Hematopoietic multipotent progenitor cell treated with erythropoietin and hydrocortisone succinate and interleukin-3 and kit ligand, for 15 days (in vitro differentiated cells): ENCODE results near the gene MTR.
"Not testable (repeated sequence)": the region's sequence is repeated elsewhere in the genome, so short reads cannot be mapped to it uniquely, and the experiment has no call there.

Experiments
- DNase-seq: peaks from one replicate; pipeline ENCODE4 v3.0.0-alpha.2; 2015; ENCODE audit warnings: low spot score

The MTR gene

DNA sequence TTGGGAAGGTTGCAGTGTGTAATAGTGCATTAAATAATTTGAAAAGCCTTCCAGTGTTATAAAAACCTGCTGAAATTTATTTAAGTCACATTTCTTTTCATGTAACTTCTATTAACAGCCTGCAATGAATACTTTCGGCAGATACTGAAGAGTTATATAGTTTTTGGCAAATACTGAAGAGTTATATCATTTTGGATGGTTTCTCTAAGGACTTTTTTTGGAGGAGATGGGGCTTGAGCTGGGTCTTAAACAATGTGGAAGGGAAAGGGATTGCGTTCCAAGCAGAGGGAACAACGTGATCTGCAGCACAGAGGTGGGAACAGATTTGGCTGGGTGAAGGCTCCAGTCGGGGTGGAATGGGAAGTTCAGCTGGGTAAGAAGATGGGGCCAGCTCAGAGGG lies 39.8 kb downstream of the MTR start:
- DNase-seq = no peak

- DNase-seq = no peak
Observed at GRCh38 chr1:236835491-236835890, 40.4 kb downstream of the MTR start.

DNA sequence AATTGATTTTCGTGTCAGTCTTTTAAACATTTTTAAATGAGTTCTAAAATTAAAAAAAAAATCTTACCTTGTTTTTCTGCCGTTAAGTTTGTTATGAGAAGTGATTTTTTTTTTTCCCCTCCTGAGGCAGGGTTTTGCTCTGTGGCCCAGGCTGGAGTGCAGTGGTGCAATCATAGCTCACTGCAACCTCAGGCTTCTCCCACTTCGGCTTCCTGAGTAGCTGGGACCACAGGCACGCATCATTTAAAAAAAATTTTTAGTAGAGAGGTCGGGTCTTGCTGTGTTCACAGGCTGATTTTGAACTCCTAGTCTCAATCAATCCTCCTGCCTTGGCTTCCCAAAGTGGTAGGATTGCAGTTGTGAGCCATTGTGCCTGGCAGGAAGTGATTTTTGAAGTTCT lies 41.1 kb downstream of the MTR start:
- DNase-seq = no peak

DNA sequence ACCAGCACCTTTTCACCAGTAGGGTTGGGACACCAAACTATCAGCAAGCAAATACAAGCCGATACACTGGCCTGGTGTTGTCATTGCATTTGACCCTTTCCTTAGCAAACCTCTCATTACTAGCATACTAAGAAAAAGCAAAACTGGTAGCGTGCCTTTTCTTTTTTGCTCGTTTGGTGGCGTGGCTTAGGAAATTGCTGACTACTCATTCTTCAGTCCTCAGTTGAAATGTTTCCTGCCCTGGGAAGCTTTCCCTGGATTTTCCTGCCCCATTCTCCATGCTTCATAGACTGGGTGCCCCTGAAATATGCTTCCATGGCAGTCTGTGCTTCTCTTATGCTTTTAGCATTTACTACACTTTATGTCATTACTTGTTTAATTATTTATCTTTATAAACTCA lies 42.0 kb downstream of the MTR start:
- no peak for DNase-seq

DNA sequence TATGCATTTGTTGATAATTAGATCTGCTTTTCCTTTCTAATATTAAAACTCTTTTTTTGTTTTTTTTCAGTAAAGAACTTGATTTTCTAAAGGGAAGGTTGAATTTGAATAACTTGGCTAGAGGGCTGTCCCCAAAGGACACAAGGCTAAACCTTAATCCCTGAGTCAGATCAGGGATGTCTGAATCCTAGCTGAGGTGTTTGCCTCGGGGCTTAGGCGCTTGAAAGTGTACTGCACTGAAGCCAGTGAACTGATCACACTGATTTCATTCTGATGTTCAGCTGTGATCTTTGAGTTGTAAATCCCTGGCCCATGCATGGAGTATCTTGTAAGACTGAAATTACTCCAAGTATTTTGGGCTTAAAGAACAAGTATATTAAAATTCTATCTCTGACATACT lies 42.8 kb downstream of the MTR start:
- DNase-seq = no peak

- no peak for DNase-seq
Observed at GRCh38 chr1:236841341-236841740, 46.2 kb downstream of the MTR start.

DNA sequence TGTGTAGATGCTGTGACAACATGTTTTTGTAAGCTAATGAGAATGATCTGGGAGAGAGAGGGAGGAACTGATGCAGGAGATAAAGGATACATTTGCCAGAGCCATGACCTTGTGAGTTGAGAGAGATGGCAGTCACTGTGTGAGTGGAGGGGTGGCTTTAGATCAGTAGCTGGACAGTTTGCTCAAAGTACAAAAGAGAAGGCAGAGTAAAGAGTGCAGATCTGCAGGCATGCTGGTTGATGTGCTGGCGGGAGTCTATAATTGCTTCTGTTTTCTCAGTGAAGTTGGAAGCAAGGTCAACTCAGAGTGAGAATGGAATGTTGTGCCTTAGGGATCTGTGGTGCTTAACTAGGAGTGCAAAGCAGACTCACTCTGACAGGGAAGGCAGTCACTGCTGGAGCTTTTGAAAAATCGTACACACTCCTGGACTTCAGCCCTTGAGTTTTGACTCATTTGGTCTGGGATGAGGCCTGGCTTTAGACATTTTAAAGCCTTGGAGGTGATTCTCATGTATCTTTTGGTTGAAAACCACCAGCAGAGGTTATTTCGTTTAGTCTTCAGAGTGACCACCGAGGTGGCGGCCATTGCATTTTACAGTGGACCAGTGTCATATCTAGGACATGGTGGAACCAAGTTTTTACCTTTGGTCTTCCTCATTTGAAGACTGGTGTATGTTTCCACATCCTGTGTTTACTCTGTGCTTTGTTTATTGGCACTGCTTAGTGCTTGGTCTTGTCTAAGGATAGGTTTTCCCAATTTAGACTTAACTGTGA lies 49.6 kb downstream of the MTR start:
- DNase-seq = no peak

GRCh38 chr1:236845830-236846229 lies 50.7 kb downstream of the MTR start:
- DNase-seq = no peak

DNA sequence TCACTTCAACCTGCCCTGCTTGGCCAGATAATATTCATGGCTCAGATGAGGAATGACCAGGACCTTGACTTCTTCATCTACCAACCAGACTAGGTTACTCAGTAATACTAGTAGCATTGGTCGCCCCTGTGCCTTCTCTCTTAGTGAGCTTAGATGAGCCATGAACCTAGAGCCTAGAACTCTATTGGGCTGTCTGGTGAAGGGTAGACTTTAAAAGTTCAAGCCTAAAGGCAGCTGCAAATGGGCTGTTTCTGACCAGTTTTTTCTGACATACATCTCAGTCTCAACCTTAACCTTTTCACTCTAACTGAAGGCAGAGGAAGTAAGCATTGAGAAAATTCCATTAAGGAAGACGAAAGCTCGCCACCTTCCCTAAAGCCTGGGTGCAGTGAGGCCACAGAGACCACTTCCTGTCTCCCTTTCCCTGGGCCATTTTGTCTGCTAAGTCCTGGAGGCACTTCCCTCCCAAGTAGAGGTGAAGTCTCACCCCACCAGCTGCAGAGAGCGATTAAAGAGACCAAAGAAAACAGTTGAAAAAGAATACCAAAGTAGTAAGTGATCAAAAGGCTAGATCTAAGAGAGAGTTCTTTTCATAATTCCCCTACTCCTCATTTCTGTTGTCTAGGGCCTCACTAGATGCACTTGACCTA lies 53.3 kb downstream of the MTR start:
- DNase-seq = no peak

GRCh38 chr1:236850077-236850979 lies 55.2 kb downstream of the MTR start:
- DNase-seq = no peak

- DNase-seq = no peak
Observed at GRCh38 chr1:236851871-236852270, 56.8 kb downstream of the MTR start.

GRCh38 chr1:236853921-236854604 lies 59.0 kb downstream of the MTR start:
- no peak for DNase-seq

DNA sequence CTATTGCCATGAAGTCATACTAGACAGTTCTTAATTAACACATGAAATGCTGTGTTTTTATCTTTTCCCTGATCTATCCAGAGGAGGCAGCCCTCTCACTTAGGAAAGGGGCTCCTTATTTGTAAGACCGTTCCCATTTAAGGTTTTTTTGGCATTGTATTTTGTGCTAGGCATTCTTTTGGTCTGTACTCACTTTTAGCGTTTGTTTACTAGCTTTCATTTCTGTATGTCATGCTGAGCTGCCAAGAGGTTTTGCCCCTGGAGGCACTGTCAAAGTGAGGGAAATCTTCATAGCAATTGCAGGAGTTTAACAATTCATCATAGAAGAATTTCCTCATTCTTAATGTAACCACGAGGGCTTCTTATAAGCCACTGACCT lies 59.5 kb downstream of the MTR start:
- DNase-seq = no peak

DNA sequence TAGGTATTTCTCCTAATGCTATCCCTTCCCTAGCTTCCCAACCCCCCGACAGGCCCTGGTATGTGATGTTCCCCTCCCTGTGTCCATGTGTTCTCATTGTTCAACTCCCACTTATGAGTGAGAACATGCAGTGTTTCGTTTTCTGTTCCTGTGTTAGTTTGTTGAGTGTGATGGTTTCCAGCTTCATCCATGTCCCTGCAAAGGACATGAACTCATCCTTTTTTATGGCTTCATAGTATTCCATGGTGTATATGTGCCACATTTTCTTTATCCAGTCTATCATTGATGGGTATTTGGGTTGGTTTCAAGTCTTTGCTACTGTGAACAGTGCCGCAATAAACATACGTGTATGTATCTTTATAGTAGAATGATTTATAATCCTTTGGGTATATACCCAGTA lies 61.6 kb downstream of the MTR start:
- not testable (repeated sequence) for DNase-seq

DNA sequence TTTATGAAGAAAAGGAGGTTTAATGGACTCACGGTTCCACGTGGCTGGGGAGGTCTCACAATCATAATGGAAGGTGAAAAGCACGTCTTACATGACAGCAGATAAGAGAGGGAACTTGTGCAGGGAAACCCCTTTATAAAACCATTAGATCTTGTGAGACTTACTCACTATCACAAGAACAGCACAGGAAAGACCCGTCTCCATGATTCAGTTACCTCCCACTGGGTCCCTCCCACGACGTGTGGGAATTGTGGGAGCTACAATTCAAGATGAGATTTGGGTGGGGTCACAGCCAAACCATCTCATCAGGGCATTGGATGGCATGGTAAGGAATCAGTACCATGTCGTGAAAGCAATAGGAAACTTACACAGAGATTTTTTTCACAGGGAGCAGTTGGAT lies 63.1 kb downstream of the MTR start:
- DNase-seq = no peak

DNA sequence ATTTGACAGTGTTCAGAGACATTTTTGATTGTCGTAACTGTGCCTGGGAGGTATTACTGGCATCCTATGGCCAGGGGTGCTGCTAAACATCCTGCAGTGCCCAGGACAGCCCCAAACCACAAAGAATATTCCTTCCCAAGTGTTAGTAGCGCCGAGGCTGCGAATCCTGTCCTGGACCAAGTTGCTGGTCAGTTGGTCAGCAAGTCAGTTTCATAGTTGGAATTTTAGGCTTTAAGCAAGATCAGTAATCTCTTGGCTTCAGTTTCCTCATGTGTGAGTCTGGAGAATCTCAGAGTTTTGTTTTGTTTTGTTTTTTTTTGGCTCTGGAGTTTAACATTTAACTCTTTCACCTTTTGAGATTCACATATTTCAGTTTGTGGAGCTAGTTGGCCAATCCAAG lies 65.0 kb downstream of the MTR start:
- no peak for DNase-seq

- DNase-seq = no peak
Observed at GRCh38 chr1:236860674-236861073, 65.6 kb downstream of the MTR start.

DNA sequence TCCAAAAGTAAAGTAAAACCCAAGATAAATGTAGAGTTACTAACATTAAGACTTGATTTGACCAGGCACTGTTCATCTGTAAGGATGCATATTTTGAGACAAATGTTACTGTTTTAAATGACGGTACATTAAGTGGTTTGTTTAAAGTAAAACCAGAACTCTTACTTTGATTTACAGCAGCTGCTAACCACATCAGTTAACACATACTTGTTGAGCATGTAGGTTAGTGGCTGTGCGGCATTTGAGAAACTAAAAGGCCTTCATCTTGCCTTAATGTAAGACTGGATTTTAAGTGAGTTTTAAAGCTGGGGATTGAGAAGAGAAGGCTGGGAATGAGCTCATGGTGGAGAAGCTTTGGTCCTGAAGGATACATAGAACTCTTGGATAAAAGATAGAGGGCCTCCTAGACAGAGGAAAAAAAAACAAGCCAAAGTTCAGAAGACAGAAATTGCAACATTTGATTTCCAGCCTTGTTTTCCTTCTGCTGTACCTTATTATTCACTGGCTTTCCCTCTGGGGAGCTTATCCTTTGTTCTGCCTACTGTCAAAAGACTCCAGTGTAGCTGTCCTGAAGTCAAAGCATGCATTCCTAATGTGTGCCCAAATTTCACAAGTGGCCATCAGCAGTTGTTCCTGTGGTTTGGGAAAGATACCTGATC lies 66.6 kb downstream of the MTR start:
- DNase-seq = no peak

GRCh38 chr1:236862219-236862591 lies 67.1 kb downstream of the MTR start:
- DNase-seq = no peak

DNA sequence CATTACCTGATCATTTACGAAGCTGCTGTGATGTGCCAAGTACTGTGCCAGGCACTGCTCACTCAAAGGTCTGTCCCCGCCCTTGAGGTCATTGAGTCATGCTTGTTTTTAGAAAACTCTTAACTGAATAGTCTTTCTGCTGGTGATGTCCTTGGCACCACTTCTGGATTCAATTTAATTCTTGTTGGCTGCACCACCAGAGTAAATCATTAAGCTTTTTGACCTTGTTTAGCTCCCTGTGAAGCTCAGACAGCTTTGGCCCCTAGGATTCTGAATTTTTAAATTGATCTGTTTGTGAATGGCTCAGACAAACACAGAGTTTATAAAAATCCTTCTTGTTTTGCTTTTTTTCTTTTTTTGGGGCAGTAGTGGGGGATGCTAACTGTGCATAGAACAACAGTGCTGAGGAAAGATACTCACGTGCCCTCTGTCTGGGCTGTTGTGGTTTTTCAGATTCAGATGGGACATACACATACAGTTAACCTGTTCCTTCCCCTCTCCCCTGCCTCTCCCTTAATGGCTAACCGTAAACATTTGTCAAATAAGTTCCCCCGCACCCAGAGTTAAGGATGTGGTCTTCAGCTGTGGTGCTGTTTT lies 67.6 kb downstream of the MTR start:
- DNase-seq = no peak

DNA sequence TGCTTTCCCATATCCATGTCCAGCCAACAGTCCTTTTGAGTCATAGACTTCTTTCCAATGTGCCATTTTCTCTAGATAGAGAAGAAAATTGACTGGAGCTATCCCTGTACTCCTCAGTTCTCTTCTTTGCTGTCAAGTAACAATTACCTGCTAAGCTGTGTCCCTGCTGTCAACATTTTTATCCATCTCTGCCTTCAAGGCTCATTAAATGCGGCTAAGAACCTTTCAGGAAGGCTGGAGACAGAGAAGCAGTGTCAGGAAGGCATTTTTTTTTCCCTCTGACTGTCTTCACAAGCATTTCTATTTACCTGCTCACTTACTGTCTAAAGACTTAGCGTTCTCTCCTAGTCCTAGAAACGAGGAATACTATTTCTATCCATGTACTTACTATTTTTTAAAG lies 69.1 kb downstream of the MTR start:
- no peak for DNase-seq
